Duodenal mucosa (tissue), 2 donors: Measurements from ENCODE around the gene CHCHD4.

ENCODE experiments used
- H3K27ac ChIP-seq: one replicate; pipeline ENCODE4 v1.7.0; 2013; ENCODE audit warnings: low read depth, low read length
- H3K27me3 ChIP-seq, 2 donors: one replicate each; pipeline ENCODE4 v1.7.0; 2013; ENCODE audit warnings: low read length in 2 of 2, control low read depth in 1 of 2; ENCODE audit not compliant: insufficient read depth in 2 of 2, control insufficient read depth in 1 of 2
- H3K36me3 ChIP-seq, 2 donors: one replicate each; pipeline ENCODE4 v1.7.0; 2013; ENCODE audit warnings: low read length in 2 of 2, control low read depth in 1 of 2; ENCODE audit not compliant: insufficient read depth in 2 of 2, control insufficient read depth in 1 of 2
- H3K4me1 ChIP-seq, 2 donors: one replicate each; pipeline ENCODE4 v1.7.0; 2013; ENCODE audit warnings: low read length in 2 of 2, control low read depth in 1 of 2; ENCODE audit not compliant: insufficient read depth in 2 of 2, control insufficient read depth in 1 of 2
- H3K4me3 ChIP-seq, 2 donors: one replicate each; pipeline ENCODE4 v1.7.0; 2013; ENCODE audit warnings: low read length in 2 of 2, low read depth in 1 of 2
- H3K9ac ChIP-seq, 2 donors: one replicate each; pipeline ENCODE4 v1.7.0; 2013; ENCODE audit warnings: low read length in 2 of 2, low read depth in 1 of 2
- H3K9me3 ChIP-seq, 2 donors: one replicate each; pipeline ENCODE4 v1.7.0; 2013; ENCODE audit warnings: low read length in 2 of 2, control low read depth in 1 of 2; ENCODE audit not compliant: control insufficient read depth in 1 of 2

CHCHD4 gene

GRCh38 chr3:14137004-14137403 is 12.3 kb upstream of the CHCHD4 start:
- Histone ChIP-seq H3K27me3 (no peaks in the 10 kb centered on the region), H3K9ac (no peak overlapping the region), H3K4me1 (peaks cover 27 to 31% of the 10 kb centered on the region in 2 donors), H3K36me3 (peaks cover 60 to 96% of the 10 kb centered on the region in 2 donors), H3K9me3 (no peaks in the 10 kb centered on the region), H3K4me3 (no peak overlapping the region), H3K27ac (no peak overlapping the region)

- H3K27me3 ChIP-seq = no peaks in the 10 kb centered on the region
- peaks cover 27 to 29% of the 10 kb centered on the region in 2 donors for H3K4me1 ChIP-seq
- H3K9ac ChIP-seq = no peak overlapping the region
- no peak overlapping the region for H3K27ac ChIP-seq
- H3K4me3 ChIP-seq = no peak overlapping the region
- peaks cover 61 to 98% of the 10 kb centered on the region in 2 donors for H3K36me3 ChIP-seq
- H3K9me3 ChIP-seq = no peaks in the 10 kb centered on the region
Measured at GRCh38 chr3:14135581-14135980, 10.9 kb upstream of the CHCHD4 start.

- H3K36me3 ChIP-seq = peaks cover 62 to 97% of the 10 kb centered on the region in 2 donors
Measured at GRCh38 chr3:14134291-14134690, 9.6 kb upstream of the CHCHD4 start.

GRCh38 chr3:14133876-14134275 is 9.2 kb upstream of the CHCHD4 start:
- H3K27me3 ChIP-seq = no peaks in the 10 kb centered on the region
- H3K36me3 ChIP-seq = peaks cover 63 to 95% of the 10 kb centered on the region in 2 donors
- no peaks in the 10 kb centered on the region for H3K9me3 ChIP-seq
- no peak overlapping the region for H3K9ac ChIP-seq
- peaks cover 27 to 29% of the 10 kb centered on the region in 2 donors for H3K4me1 ChIP-seq
- no peak overlapping the region for H3K4me3 ChIP-seq
- H3K27ac ChIP-seq = no peak overlapping the region

More at GRCh38 chr3:14134291-14134690, 9.6 kb upstream of the CHCHD4 start:
- no peaks in the 10 kb centered on the region for H3K27me3 ChIP-seq
- H3K4me1 ChIP-seq = peaks cover 27 to 29% of the 10 kb centered on the region in 2 donors
- no peak overlapping the region for H3K9ac ChIP-seq
- no peaks in the 10 kb centered on the region for H3K9me3 ChIP-seq
- H3K4me3 ChIP-seq = no peak overlapping the region
- no peak overlapping the region for H3K27ac ChIP-seq

- Histone ChIP-seq H3K36me3 (peaks cover 69 to 95% of the 10 kb centered on the region in 2 donors), H3K4me3 (no peak overlapping the region), H3K4me1 (peaks cover 27 to 29% of the 10 kb centered on the region in 2 donors), H3K27me3 (no peaks in the 10 kb centered on the region), H3K27ac (no peak overlapping the region), H3K9me3 (no peaks in the 10 kb centered on the region), H3K9ac (peak overlapping the region in 1 of 2 donors; percentile 7)
Measured at GRCh38 chr3:14133188-14133800, 8.6 kb upstream of the CHCHD4 start.

- Histone ChIP-seq H3K36me3 (peaks cover 72 to 95% of the 10 kb centered on the region in 2 donors), H3K27ac (no peak overlapping the region), H3K27me3 (no peaks in the 10 kb centered on the region), H3K9ac (peak overlapping the region in 1 of 2 donors; percentile 7), H3K9me3 (no peaks in the 10 kb centered on the region), H3K4me1 (peaks cover 27 to 29% of the 10 kb centered on the region in 2 donors), H3K4me3 (no peak overlapping the region)
Measured at GRCh38 chr3:14132689-14133088, 8.0 kb upstream of the CHCHD4 start.

- no peaks in the 10 kb centered on the region for H3K27me3 ChIP-seq
- no peak overlapping the region for H3K9ac ChIP-seq
- H3K4me1 ChIP-seq = peaks cover 27 to 32% of the 10 kb centered on the region in 2 donors
- H3K27ac ChIP-seq = no peak overlapping the region
- no peaks in the 10 kb centered on the region for H3K9me3 ChIP-seq
- H3K4me3 ChIP-seq = no peak overlapping the region
- H3K36me3 ChIP-seq = peaks cover 71 to 93% of the 10 kb centered on the region in 2 donors
Measured at GRCh38 chr3:14132120-14132519, 7.5 kb upstream of the CHCHD4 start.

GRCh38 chr3:14131134-14131533 is 6.5 kb upstream of the CHCHD4 start:
- no peak overlapping the region for H3K9ac ChIP-seq

GRCh38 chr3:14130707-14131106 is 6.0 kb upstream of the CHCHD4 start:
- no peaks in the 10 kb centered on the region for H3K27me3 ChIP-seq
- peaks cover 63 to 85% of the 10 kb centered on the region in 2 donors for H3K36me3 ChIP-seq
- no peak overlapping the region for H3K27ac ChIP-seq
- H3K9me3 ChIP-seq = no peaks in the 10 kb centered on the region
- H3K4me3 ChIP-seq = no peak overlapping the region
- H3K4me1 ChIP-seq = peaks cover 26 to 37% of the 10 kb centered on the region in 2 donors
- no peak overlapping the region for H3K9ac ChIP-seq

More at GRCh38 chr3:14131134-14131533, 6.5 kb upstream of the CHCHD4 start:
- Histone ChIP-seq H3K9me3 (no peaks in the 10 kb centered on the region), H3K4me3 (no peak overlapping the region), H3K27ac (no peak overlapping the region), H3K27me3 (no peaks in the 10 kb centered on the region), H3K36me3 (peaks cover 68 to 89% of the 10 kb centered on the region in 2 donors), H3K4me1 (peaks cover 26 to 34% of the 10 kb centered on the region in 2 donors)

GRCh38 chr3:14130230-14130629 is 5.6 kb upstream of the CHCHD4 start:
- H3K4me3 ChIP-seq = no peak overlapping the region
- H3K4me1 ChIP-seq = peaks cover 26 to 38% of the 10 kb centered on the region in 2 donors
- H3K27me3 ChIP-seq = no peaks in the 10 kb centered on the region
- peaks cover 59 to 80% of the 10 kb centered on the region in 2 donors for H3K36me3 ChIP-seq
- H3K27ac ChIP-seq = no peak overlapping the region
- H3K9me3 ChIP-seq = no peaks in the 10 kb centered on the region
- H3K9ac ChIP-seq = no peak overlapping the region
